ENCODE data around the gene VWA5A. TPM values are rescaled to one million over a fixed set of nuclear protein-coding genes. Genes with fewer than 3 reads are reported as not detected.

VWA5A gene
- total and polyA plus RNA-seq, 10 donors, result 6.7 to 15.4 (median 11.7) TPM

- intact Hi-C loops (cut with DNase I; ENCODE audit: low total_unique reads), result loop anchor here (5.0 kb wide), 1 partner anchor 113 kb away; no protein-coding TSS in a partner anchor
- Histone ChIP-seq H3K27ac (no peak overlapping the region), H3K9me3 (no peaks in the 10 kb centered on the region), H3K4me3 (no peak overlapping the region), H3K27me3 (replicated peaks in 1 of 7) (peaks cover 0 to 31% (median 8%) of the 10 kb centered on the region in 7 donors), H3K36me3 (no peaks in the 10 kb centered on the region), H3K4me1 (peaks cover 0 to 18% (median 13%) of the 10 kb centered on the region in 6 donors)
- TF ChIP-seq CTCF (IDR thresholded peaks at IDR 0.05 in 8 of 11, conservative IDR thresholded peaks at IDR 0.05 in 3 of 11), result no peak
- TF ChIP-seq POLR2AphosphoS5 (IDR thresholded peaks at IDR 0.05), result no peak
- TF ChIP-seq POLR2A (IDR thresholded peaks at IDR 0.05), result no peak
- no peak for DNase-seq
- 73 to 88% (median 79%) methylated on average over 8 of the region's 8 CpGs for WGBS, 5 donors
Measured at GRCh38 chr11:124079631-124080326, 35.5 kb upstream of the VWA5A start.

- no peak for TF ChIP-seq POLR2AphosphoS5 (IDR thresholded peaks at IDR 0.05)
- TF ChIP-seq CTCF (IDR thresholded peaks at IDR 0.05 in 8 of 11, conservative IDR thresholded peaks at IDR 0.05 in 3 of 11), result no peak
- TF ChIP-seq POLR2A (IDR thresholded peaks at IDR 0.05), result no peak
- H3K27ac ChIP-seq, result no peak overlapping the region
- peaks cover 0 to 29% (median 8%) of the 10 kb centered on the region in 7 donors for H3K27me3 ChIP-seq (replicated peaks in 1 of 7)
- no peak overlapping the region for H3K4me3 ChIP-seq
- H3K36me3 ChIP-seq, result no peaks in the 10 kb centered on the region
- WGBS, 5 donors, result 65 to 85% (median 83%) methylated on average over 8 of the region's 8 CpGs
- no peaks in the 10 kb centered on the region for H3K9me3 ChIP-seq
- no peak for DNase-seq
- H3K4me1 ChIP-seq, result peaks cover 0 to 16% (median 13%) of the 10 kb centered on the region in 6 donors
- intact Hi-C loops (cut with DNase I; ENCODE audit: low total_unique reads), result no loop called here
Measured at GRCh38 chr11:124080327-124081001, 34.8 kb upstream of the VWA5A start.

- peaks cover 0 to 19% (median 0%) of the 10 kb centered on the region in 7 donors for H3K27me3 ChIP-seq (replicated peaks in 1 of 7)
- H3K9me3 ChIP-seq, result no peaks in the 10 kb centered on the region
- intact Hi-C loops (cut with DNase I; ENCODE audit: low total_unique reads), result no loop called here
- DNase-seq, result no peak
- TF ChIP-seq POLR2A (IDR thresholded peaks at IDR 0.05), result no peak
- no peak for TF ChIP-seq POLR2AphosphoS5 (IDR thresholded peaks at IDR 0.05)
- TF ChIP-seq CTCF (IDR thresholded peaks at IDR 0.05 in 8 of 11, conservative IDR thresholded peaks at IDR 0.05 in 3 of 11), result no peak
- 84 to 95% (median 91%) methylated on average over 3 of the region's 3 CpGs for WGBS, 5 donors
- no peak overlapping the region for H3K27ac ChIP-seq
- no peaks in the 10 kb centered on the region for H3K36me3 ChIP-seq
- H3K4me1 ChIP-seq, result peaks cover 0 to 6% (median 3%) of the 10 kb centered on the region in 6 donors
- H3K4me3 ChIP-seq, result no peak overlapping the region
Measured at GRCh38 chr11:124081483-124081882, 33.8 kb upstream of the VWA5A start.

- Histone ChIP-seq H3K4me3 (no peak overlapping the region), H3K4me1 (no peaks in the 10 kb centered on the region), H3K27ac (no peak overlapping the region), H3K9me3 (no peaks in the 10 kb centered on the region), H3K27me3 (replicated peaks in 1 of 7) (peaks cover 0 to 16% (median 0%) of the 10 kb centered on the region in 7 donors), H3K36me3 (no peaks in the 10 kb centered on the region)
- WGBS, 5 donors, result 76 to 93% (median 84%) methylated on average over 4 of the region's 4 CpGs
- TF ChIP-seq POLR2AphosphoS5 (IDR thresholded peaks at IDR 0.05), result no peak
- no peak for TF ChIP-seq POLR2A (IDR thresholded peaks at IDR 0.05)
- no peak for TF ChIP-seq CTCF (IDR thresholded peaks at IDR 0.05 in 8 of 11, conservative IDR thresholded peaks at IDR 0.05 in 3 of 11)
- no peak for DNase-seq
- intact Hi-C loops (cut with DNase I; ENCODE audit: low total_unique reads), result no loop called here
Measured at GRCh38 chr11:124082371-124082770, 32.9 kb upstream of the VWA5A start.
